WTC11 (cell line): ENCODE measurements around the gene AK8. TPM values are rescaled to one million over a fixed set of nuclear protein-coding genes. Genes with fewer than 3 reads are reported as not detected.
A peak's percentile ranks its signal among the peaks of the same experiment; 100 is the strongest.

ENCODE experiments used
- ATAC-seq: fragments of 200-7000 bp; cut with Tn5 transposase; 2 replicates; pipeline ENCODE4 v1.10.0; 2021; ENCODE audit warnings: mild to moderate bottlenecking, moderate library complexity
- CTCF ChIA-PET: fragments of 300-600 bp; sonication (Branson Sonifier 250); formaldehyde crosslinking; loops from one replicate; lab custom pipeline; 2021; ENCODE audit warnings: antibody characterized with exemption; lab: Charles Lee
- POLR2A ChIA-PET: fragments of 350-600 bp; sonication (Branson Sonifier 250); formaldehyde crosslinking; loops from one replicate; lab custom pipeline; 2021; ENCODE audit warnings: antibody characterized with exemption; lab: Charles Lee
- DNase-seq: peaks from one replicate; pipeline ENCODE4 v3.0.0; 2021; ENCODE audit warnings: low spot score
- H3K27ac Mint-ChIP-seq: 2 replicates; pipeline ENCODE4 v1.8.0; 2021; ENCODE audit warnings: mixed read lengths
- H3K27me3 Mint-ChIP-seq: 2 replicates; pipeline ENCODE4 v1.8.0; 2021; ENCODE audit warnings: low read depth, mild to moderate bottlenecking, moderate library complexity, mixed read lengths
- H3K36me3 Mint-ChIP-seq: 2 replicates; pipeline ENCODE4 v1.8.0; 2021; ENCODE audit warnings: mixed read lengths
- H3K4me1 Mint-ChIP-seq: 2 replicates; pipeline ENCODE4 v1.8.0; 2022; ENCODE audit warnings: mixed read lengths
- H3K4me3 Mint-ChIP-seq: 2 replicates; pipeline ENCODE4 v1.8.0; 2021; ENCODE audit warnings: mild to moderate bottlenecking, moderate library complexity, mixed read lengths
- H3K9me3 Mint-ChIP-seq: 2 replicates; pipeline ENCODE4 v1.8.0; 2021; ENCODE audit warnings: mixed read lengths
- ATF1 ChIP-seq: sonication (generic); formaldehyde crosslinking; IDR thresholded peaks from 2 replicates; pipeline ENCODE4 v1.8.1; 2023; ENCODE audit warnings: mild to moderate bottlenecking, moderate library complexity, missing genetic modification reagents
- E2F4 ChIP-seq: sonication (generic); formaldehyde crosslinking; IDR thresholded peaks from 2 replicates; pipeline ENCODE4 v1.8.1; 2022; ENCODE audit warnings: low read depth, mild to moderate bottlenecking, moderate library complexity, missing genetic modification reagents, borderline replicate concordance
- ELF4 ChIP-seq: sonication (generic); formaldehyde crosslinking; IDR thresholded peaks from 2 replicates; pipeline ENCODE4 v1.8.1; 2022; ENCODE audit warnings: low read depth, mild to moderate bottlenecking, moderate library complexity, missing genetic modification reagents
- ETV6 ChIP-seq: sonication (generic); formaldehyde crosslinking; IDR thresholded peaks from 2 replicates; pipeline ENCODE4 v1.8.1; 2022; ENCODE audit warnings: mild to moderate bottlenecking, missing genetic modification reagents
- FOXK1 ChIP-seq: sonication (generic); formaldehyde crosslinking; IDR thresholded peaks from 2 replicates; pipeline ENCODE4 v1.8.0; 2022; ENCODE audit warnings: mild to moderate bottlenecking, moderate library complexity, missing genetic modification reagents
- NR1H2 ChIP-seq: sonication (generic); formaldehyde crosslinking; IDR thresholded peaks from 2 replicates; pipeline ENCODE4 v1.9.0; 2021; ENCODE audit warnings: mild to moderate bottlenecking, moderate library complexity, missing genetic modification reagents
- PRDM15 ChIP-seq: sonication (generic); formaldehyde crosslinking; IDR thresholded peaks from 2 replicates; pipeline ENCODE4 v1.8.0; 2022; ENCODE audit warnings: missing genetic modification reagents
- SMAD4 ChIP-seq: sonication (generic); formaldehyde crosslinking; IDR thresholded peaks from 2 replicates; pipeline ENCODE4 v1.8.0; 2022; ENCODE audit warnings: mild to moderate bottlenecking, missing genetic modification reagents
- ZBTB43 ChIP-seq: sonication (generic); formaldehyde crosslinking; IDR thresholded peaks from 2 replicates; pipeline ENCODE4 v1.8.1; 2023; ENCODE audit warnings: mild to moderate bottlenecking, missing genetic modification reagents
- ZNF121 ChIP-seq: sonication (generic); formaldehyde crosslinking; IDR thresholded peaks from 2 replicates; pipeline ENCODE4 v1.8.0; 2023; ENCODE audit warnings: missing genetic modification reagents
- ZNF317 ChIP-seq: sonication (generic); formaldehyde crosslinking; IDR thresholded peaks from 2 replicates; pipeline ENCODE4 v1.8.1; 2023; ENCODE audit warnings: low read depth, mild to moderate bottlenecking, moderate library complexity, missing genetic modification reagents, borderline replicate concordance
- ZSCAN18 ChIP-seq: fragments of 250-450 bp; sonication (Bioruptor Pico); IDR thresholded peaks from 2 replicates; pipeline ENCODE4 v2.1.2; 2022; ENCODE audit warnings: mild to moderate bottlenecking, moderate library complexity
- total RNA-seq: library from RNA; stranded (reverse); gene quantifications from 3 replicates; pipeline ENCODE4 v1.2.3, GENCODE V29; 2021
- TF ChIP-seq, protein P1 (sequence below): fragments of 250-450 bp; sonication (Bioruptor Pico); IDR thresholded peaks from 2 replicates; pipeline ENCODE4 v1.9.0; 2021; ENCODE audit warnings: moderate library complexity, mild to moderate bottlenecking, inconsistent platforms, borderline replicate concordance
- TF ChIP-seq, protein P2 (sequence below): fragments of 200-600 bp; IDR thresholded peaks from 2 replicates; pipeline ENCODE4 v1.8.0; 2022; ENCODE audit warnings: antibody characterized with exemption

AK8 gene
- total RNA-seq, 1 experiment from 2014 or later: 0.48 TPM

GRCh38 chr9:132698989-132699388, 179.1 kb downstream of the AK8 start:
- Mint-ChIP-seq H3K36me3 (peaks cover 34% of the 10 kb centered on the region), H3K4me1 (no peaks in the 10 kb centered on the region), H3K27me3 (peaks cover 6% of the 10 kb centered on the region), H3K4me3 (no peak overlapping the region), H3K9me3 (peaks cover 49% of the 10 kb centered on the region), H3K27ac (no peak overlapping the region)
- DNase-seq: no peak
- ChIA-PET POLR2A (no interaction called here), CTCF (interaction anchor here (0.5 kb wide), 2 partner anchors 35 to 37 kb away, joined by 3 read pairs; no protein-coding TSS in a partner anchor)
- no peak for ATAC-seq
- no peak for TF ChIP-seq ATF1 (CRISPR knock-in tag)
- TF ChIP-seq NR1H2: no peak
- no peak for TF ChIP-seq ETV6
- TF ChIP-seq ZNF121 (CRISPR knock-in tag): no peak
- TF ChIP-seq E2F4 (CRISPR knock-in tag): no peak
- no peak for TF ChIP-seq FOXK1 (CRISPR knock-in tag)
- no peak for TF ChIP-seq SMAD4
- TF ChIP-seq ZBTB43 (CRISPR knock-in tag): no peak
- no peak for TF ChIP-seq PRDM15 (CRISPR knock-in tag)
- TF ChIP-seq ZNF317 (CRISPR knock-in tag): no peak

- Mint-ChIP-seq H3K36me3 (peaks cover 31% of the 10 kb centered on the region), H3K27ac (no peak overlapping the region), H3K4me3 (no peak overlapping the region), H3K4me1 (no peaks in the 10 kb centered on the region), H3K9me3 (peaks cover 42% of the 10 kb centered on the region), H3K27me3 (peaks cover 6% of the 10 kb centered on the region)
- ChIA-PET CTCF (no interaction called here), POLR2A (no interaction called here)
- TF ChIP-seq, protein P1, sequence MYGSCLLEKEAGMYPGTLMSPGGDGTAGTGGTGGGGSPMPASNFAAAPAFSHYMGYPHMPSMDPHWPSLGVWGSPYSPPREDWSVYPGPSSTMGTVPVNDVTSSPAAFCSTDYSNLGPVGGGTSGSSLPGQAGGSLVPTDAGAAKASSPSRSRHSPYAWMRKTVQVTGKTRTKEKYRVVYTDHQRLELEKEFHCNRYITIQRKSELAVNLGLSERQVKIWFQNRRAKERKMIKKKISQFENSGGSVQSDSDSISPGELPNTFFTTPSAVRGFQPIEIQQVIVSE: no peak
- TF ChIP-seq ELF4 (CRISPR knock-in tag): no peak
- TF ChIP-seq ZNF317 (CRISPR knock-in tag): peak; percentile 94
- no peak for ATAC-seq
- no peak for DNase-seq
Measured at GRCh38 chr9:132697230-132697629, 180.9 kb downstream of the AK8 start.

DNA sequence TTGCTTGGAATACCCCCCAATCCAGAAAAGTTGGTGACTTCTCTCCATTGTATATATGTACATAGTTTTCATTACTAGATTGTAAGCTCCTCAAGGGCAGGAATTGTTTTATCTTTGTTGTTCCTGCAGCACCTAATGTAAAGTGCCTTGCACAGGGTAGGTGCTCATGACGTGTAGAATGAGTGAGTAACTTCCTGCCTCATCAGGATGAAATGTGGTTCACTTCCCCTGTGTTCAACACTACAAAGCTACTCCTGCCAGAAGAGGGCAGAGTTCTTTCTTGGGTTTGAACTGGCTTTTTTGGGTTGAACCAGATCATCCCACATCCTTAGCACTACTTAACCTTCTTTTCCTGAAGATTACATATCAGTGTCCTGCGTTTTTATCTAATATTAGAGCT, 183.9 kb downstream of the AK8 start:
- DNase-seq: no peak
- ATAC-seq: peak; percentile 84
- peaks cover 56% of the 10 kb centered on the region for H3K36me3 Mint-ChIP-seq
- peaks cover 6% of the 10 kb centered on the region for H3K27me3 Mint-ChIP-seq
- H3K27ac Mint-ChIP-seq: no peak overlapping the region
- H3K9me3 Mint-ChIP-seq: peaks cover 37% of the 10 kb centered on the region
- H3K4me1 Mint-ChIP-seq: no peaks in the 10 kb centered on the region
- CTCF ChIA-PET: interaction anchor here (0.6 to 1.5 kb wide), 6 partner anchors 14 to 111 kb away, joined by 3 to 8 read pairs (median 4); no protein-coding TSS in a partner anchor
- H3K4me3 Mint-ChIP-seq: no peak overlapping the region
- no peak for TF ChIP-seq ZSCAN18 (CRISPR knock-in tag)
- TF ChIP-seq, protein P2, sequence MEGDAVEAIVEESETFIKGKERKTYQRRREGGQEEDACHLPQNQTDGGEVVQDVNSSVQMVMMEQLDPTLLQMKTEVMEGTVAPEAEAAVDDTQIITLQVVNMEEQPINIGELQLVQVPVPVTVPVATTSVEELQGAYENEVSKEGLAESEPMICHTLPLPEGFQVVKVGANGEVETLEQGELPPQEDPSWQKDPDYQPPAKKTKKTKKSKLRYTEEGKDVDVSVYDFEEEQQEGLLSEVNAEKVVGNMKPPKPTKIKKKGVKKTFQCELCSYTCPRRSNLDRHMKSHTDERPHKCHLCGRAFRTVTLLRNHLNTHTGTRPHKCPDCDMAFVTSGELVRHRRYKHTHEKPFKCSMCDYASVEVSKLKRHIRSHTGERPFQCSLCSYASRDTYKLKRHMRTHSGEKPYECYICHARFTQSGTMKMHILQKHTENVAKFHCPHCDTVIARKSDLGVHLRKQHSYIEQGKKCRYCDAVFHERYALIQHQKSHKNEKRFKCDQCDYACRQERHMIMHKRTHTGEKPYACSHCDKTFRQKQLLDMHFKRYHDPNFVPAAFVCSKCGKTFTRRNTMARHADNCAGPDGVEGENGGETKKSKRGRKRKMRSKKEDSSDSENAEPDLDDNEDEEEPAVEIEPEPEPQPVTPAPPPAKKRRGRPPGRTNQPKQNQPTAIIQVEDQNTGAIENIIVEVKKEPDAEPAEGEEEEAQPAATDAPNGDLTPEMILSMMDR: 0 out of 2 replicates have a peak, but pooled peaks have one; percentile 17
- POLR2A ChIA-PET: interaction anchor here (0.6 kb wide), 1 partner anchor 45 kb away, joined by 7 read pairs; no protein-coding TSS in a partner anchor
